Measurements from ENCODE around the gene TNS4.
"Not testable (repeated sequence)": the region's sequence is repeated elsewhere in the genome, so short reads cannot be mapped to it uniquely, and the experiment has no call there.

The TNS4 gene

DNA sequence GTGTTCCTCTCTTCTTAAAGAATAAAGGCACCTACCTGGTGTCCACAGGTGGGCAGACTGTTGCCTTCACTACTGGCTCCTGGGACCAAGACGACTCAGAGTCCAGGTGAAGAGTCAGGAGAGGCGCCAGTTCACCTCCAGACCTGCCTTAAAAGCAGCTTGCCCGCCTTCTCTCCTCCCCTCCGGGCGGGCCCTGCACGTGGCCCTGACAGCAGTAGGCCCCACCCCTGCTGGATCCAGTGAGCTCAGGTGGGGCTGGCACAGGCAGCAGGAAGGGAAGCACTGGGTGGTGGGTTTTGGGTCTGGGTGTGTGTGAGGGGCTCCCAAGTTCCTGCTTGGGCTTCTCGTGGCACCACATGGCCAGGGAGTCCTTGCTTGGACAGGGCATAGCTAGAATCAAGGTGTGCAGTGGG, at the start of gene TNS4:
TNS4 (minus strand) TSS at position 125 of the 413 bp plus-strand sequence. CDS start 5,198 bp downstream, outside the sequence.
- no peak for DNase-seq

DNA sequence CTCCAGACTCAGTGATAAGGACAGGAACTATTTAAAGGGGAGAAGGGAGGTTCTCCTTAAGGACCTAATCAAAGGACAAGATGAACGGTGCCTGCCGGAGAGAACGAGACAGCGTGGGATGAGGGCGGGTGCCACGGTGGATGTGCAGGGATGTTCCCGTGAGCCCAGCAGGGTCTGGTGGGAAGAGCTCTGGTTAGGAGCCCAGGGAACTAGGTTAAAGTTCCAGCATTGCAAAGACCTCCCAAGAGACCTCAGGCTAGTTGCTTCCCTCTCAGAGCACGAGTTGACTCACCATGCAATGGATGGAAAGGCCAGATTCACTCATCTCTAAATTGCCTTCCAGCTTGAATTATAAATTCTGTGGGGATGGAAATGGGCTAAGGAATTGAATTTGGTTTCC, 49.2 kb upstream of the TNS4 start:
- peak; percentile 48 for DNase-seq

DNA sequence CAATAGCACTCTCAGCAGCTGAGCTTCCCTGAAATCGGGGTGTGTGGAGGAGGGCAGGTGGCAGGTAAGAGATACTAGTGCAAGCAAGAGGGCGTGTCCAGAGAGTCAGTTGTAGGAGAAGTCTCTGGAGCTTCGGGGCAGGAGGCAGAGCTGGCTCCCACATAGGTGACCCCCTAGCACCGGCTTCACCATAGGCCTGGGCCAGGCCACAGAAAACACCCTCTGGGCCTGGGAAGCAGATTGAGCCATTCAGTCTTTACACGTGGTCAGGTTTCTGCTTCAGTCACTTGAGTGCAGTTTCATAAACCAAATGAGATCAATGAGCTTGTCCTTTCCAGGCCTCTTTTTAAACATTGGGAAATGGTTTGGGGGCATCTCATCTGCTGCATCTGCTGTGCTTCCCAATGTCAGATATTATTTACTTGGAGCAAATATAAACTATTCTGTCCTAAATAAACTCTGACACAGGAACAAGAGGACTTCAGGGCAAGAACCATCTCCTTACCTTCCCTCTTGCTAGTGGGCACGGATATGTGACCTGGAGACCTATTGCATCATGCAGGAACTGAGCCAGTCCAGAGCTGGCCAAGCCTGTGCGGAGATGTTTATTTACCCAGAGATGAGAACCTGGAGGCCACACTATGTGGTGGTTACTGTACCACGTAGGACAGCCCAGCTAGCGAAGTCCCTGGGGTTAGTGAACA, 47.7 kb upstream of the TNS4 start:
- DNase-seq = peak; percentile 48

DNA sequence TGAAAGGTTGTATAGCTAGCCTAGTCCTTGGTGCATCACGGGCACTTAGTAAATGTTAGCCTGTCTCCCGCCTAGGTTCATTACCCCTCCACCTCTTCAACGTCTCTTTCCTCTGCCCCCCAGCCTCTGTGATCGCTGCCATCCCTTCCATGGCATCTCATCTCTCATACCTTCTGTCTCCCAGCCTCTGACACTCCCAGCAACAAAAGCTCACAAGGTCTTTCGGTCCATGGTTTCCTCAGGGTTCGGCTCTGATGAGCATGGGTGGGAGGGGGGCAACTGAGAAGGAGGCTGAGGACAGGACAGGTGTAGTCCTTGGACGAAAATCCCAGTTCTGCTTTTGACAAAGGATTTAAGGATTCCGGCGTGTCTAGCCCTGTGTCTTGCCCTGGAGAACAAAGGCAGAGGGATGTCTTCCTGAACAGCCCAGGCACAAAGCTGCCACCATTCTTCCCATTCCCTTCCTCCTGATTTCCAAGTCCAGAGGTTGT, 47.1 kb upstream of the TNS4 start:
- DNase-seq = no peak

DNA sequence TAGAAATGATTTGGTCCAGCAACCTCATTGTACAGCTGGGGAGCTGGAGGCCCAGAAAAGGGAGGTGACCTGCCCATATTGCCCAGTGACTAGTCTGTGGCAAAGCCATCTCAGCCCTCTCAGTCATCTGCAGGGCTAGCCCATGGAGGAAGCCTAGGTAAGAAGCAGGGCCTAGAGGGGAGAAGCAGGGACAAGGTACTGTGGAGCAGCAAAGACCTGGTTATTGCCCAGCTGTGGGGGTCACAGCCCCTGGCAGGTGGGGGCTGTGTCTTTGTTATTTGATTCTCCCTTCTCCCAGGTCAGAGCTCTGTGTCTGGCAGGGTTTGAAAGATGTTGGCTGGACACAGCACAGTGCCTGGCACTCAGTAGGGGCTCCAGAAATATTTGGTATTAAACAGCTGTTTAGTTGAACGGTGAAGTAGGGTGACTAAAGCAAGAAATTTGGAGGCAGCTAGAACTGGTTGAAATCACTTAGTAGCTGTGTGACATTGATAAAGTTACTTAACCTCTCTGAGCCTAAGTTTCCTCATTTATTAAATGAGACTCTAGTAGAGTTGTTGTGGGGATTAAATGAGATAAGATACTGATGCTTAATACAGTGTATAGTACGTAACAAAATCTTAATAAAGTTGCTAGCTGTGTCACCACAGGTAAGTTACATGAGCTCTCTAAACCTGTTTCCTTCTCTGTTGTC, 46.5 kb upstream of the TNS4 start:
- no peak for DNase-seq

DNA sequence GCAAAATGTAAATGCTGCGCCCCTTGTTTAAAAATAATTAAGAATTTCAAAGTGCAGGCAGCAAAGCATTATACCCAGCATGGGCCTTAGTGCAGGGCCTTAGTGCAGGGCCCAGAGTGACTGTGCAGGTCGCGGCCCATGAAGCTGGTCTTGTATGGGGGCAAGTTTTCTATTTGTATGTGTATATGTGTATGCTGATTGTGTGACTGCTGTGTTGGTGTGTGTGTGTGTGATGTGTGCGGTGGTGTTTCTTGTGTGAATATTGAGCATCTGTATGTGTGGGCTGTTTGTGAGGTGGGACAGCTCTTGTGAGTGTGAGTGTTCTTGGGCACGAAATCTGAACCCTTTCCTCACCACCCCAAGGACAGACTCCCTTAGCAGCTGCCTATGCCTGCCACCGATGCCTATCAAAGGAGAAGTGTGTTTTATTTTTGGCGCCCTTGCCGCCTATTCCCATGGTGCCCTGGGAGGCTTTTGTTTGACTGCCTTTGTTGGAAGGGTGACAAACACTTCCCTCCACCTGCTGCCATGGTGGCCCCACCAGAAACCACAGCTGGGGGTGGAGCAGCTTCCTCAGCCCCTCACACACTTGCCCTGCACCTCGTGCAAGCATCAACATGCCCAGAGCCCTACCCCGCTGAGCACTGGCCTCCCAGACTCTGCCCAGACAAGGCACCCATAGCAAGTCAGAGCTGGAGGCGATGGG, 45.8 kb upstream of the TNS4 start:
- no peak for DNase-seq

DNA sequence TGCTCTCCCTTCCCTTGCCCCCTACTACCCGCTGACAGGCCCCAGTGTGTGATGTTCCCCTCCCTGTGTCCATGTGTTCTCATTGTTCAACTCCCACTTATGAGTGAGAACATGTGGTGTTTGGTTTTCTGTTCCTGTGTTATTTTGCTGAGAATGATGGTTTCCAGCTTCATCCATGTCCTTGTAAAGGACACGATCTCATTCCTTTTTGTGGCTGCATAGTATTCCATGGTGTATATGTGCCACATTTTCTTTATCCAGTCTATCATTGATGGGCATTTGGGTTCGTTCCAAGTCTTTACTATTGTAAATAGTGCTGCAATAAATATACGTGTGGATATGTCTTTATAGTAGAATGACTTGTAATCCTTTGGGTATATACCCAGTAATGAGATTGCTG, 45.1 kb upstream of the TNS4 start:
- not testable (repeated sequence) for DNase-seq

DNA sequence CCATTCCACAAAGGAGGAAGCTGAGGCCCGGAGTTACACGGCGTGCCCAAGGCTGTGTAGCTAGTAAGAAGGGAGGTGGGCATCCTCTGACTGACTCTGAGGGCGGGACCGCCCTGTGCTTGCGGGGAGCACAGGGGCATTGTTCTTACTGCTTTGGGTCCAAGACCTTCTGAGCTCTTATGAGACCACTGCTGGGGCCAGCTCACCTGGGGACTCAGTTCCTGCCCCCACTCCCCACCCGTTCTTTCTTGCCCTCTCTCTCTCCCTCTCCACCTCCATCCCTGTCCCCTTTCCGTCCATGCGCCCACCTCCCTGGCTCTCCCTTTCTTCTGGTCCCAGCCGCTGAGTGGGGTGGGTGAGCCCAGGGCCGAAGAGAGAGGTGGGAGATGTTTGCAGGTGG, 44.2 kb upstream of the TNS4 start:
- DNase-seq = no peak

GRCh38 chr17:40542558-40543411, 41.4 kb upstream of the TNS4 start:
- peak; percentile 48 for DNase-seq

- DNase-seq = no peak
Observed at GRCh38 chr17:40541873-40542557, 40.6 kb upstream of the TNS4 start.

DNA sequence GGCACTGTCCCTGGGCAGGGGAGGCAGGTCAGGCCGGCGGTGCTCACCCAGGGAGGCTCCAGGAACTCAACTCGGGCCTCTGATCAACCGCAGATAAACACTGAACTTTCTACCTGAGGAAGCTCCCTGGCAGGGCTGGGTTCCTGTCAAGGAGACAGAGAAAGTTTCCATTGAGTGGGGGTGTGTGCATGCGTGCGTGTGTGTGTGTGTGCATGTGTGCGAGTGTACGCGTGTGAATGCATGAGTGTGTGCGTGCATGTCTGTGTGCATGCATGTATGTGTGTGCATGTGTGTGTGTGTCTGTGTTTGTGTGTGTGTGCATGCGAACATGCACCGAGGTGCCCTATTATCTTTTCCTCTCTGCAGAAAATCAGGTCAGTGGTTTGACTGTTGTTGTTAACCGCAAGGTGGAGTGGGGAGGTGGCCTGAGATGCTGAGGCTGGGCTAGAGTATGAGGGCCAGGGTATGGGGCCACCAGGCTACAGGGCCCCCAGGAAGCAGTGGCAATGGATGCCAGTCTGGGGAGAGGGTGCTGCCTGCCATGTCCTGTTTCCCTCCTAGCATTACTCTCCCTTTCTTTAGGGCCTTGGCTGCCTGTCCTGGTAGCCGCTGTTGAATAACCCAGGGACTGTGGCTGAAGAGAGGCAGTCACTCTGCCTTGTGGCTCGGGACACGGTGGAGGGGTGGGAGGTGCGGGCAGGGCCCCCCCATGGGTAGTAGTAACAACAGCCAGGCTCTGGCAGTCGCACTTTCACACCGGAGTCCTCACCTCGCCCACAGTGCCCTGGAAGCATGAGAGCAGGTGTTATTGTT, 39.8 kb upstream of the TNS4 start:
- DNase-seq = no peak

- DNase-seq = no peak
Observed at GRCh38 chr17:40540448-40540847, 39.0 kb upstream of the TNS4 start.

DNA sequence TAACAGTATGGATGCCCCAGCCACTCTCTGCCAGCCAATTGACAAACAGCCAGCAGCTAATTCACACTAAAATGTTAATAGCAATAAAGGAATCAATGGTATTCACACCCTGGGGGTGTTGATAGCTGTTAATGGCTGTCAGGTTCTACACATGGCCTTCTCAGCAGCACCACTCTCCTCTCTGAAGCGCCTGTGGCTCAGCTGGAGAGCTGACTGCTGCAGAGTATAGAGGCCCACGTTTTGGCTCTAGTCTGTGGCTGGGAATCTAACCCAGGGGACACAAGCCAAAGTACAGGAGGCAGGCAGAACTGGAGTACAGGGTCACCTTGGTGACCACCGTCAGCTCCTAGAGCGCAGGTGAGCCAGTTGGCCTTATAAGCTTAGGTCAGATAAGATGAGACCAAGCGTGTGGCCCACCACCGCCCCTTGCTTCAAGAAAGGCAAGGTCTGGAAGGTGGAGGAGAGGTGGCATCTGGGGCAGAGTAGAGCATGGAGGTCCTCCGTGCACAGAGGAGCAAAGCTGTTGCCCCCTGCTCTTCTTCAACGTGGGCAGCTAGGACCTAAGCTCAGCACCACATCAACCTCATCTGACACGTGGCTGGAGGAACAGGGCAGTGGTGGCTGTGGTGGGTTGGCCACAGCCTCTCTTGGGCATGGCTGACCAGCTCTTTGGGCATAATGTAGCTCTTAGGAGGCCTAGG, 38.4 kb upstream of the TNS4 start:
- no peak for DNase-seq

GRCh38 chr17:40538936-40539705, 37.7 kb upstream of the TNS4 start:
- DNase-seq = no peak

DNA sequence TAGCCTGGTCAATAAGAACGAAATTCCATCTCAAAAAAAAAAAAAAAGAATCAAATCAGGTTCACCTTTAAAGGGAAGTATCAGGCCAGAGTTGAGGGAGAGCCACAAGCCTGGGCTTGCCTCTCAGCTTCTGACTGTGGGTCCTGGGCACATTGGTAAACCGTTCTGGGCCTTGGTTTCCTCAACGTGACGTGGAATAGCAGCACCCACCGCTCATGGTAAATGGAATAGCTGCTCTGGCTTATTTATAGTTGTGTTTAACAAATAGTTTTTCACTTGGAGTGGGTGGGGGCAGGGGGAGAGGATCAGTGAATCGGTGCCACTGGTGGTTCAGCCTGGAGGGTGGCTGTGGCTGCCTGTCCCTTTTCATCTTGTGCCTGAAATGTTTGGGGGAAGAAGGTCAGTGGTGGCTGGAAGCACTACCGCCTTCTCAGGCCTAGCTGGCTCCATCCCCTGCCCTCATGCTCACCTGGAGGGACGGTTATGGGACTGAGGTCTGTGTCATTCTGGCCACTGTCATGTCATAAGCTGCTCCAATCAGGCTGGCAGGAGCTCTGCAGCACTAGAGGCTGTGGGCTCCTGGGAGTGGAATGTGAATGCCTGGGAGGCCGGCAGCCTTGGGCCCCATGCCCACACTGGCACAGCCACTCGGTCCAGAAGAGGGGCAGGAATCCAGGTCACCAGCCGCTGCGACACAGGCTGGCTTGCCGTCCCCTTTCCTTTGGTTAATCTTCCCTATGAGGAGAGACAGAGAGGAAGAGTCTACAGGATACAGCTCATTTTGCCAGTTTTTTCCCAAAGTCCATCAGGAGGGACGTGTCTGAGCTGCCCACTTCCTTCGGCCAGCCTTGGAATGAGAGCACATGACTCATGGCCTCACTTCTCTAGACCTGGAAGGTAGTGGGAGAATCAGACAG, 36.9 kb upstream of the TNS4 start:
- no peak for DNase-seq

GRCh38 chr17:40536295-40537171, 35.1 kb upstream of the TNS4 start:
- DNase-seq = no peak

- no peak for DNase-seq
Observed at GRCh38 chr17:40535924-40536294, 34.5 kb upstream of the TNS4 start.

- DNase-seq = no peak
Observed at GRCh38 chr17:40535438-40535837, 34.0 kb upstream of the TNS4 start.

All from GOT3 (cell line).